Panc1 (cell line): ENCODE data around the gene FHIT. TPM values are rescaled to one million over a fixed set of nuclear protein-coding genes. Genes with fewer than 3 reads are reported as not detected.

Source experiments
- ATAC-seq: fragments of 200-7000 bp; cut with Tn5 transposase; 2 replicates; pipeline ENCODE4 v1.9.1; 2020; ENCODE audit warnings: mild to moderate bottlenecking, moderate library complexity
- BruUV-seq: library from RNA; stranded (reverse); fragments of 400-500 nt; replicated peaks from 2 replicates; lab custom pipeline; 2021; lab: Mats Ljungman, UMichigan
- CTCF ChIA-PET: fragments of 300-600 bp; sonication (Branson Sonifier 250); formaldehyde crosslinking; loops from one replicate; lab custom pipeline; 2022; ENCODE audit warnings: antibody characterized with exemption; lab: Charles Lee
- POLR2A ChIA-PET: fragments of 300-600 bp; sonication (Branson Sonifier 250); formaldehyde crosslinking; loops from one replicate; lab custom pipeline; 2022; ENCODE audit warnings: antibody characterized with exemption; lab: Charles Lee
- DNase-seq: peaks from one replicate; pipeline ENCODE4 v3.0.0-alpha.2; 2010; ENCODE audit warnings: low read depth, low spot score
- H3K27ac ChIP-seq: 2 replicates; pipeline ENCODE4 v1.5.1; 2011; ENCODE audit warnings: mild to moderate bottlenecking, low read length, inconsistent platforms
- H3K27me3 ChIP-seq: fragments of 200-500 bp; sonication (Bioruptor generic); 2 replicates; pipeline ENCODE4 v1.6.0; 2014; ENCODE audit warnings: low read length, inconsistent platforms; ENCODE audit not compliant: control insufficient read depth, insufficient read depth
- H3K36me3 ChIP-seq: fragments of 200-500 bp; sonication (Bioruptor generic); 2 replicates; pipeline ENCODE4 v1.5.1; 2014; ENCODE audit warnings: inconsistent platforms, mild to moderate bottlenecking, low read length, moderate library complexity; ENCODE audit not compliant: control insufficient read depth, insufficient read depth
- H3K4me1 ChIP-seq: 2 replicates; pipeline ENCODE4 v1.5.1; 2011; ENCODE audit warnings: inconsistent platforms, mild to moderate bottlenecking, low read length, moderate library complexity; ENCODE audit not compliant: control insufficient read depth, insufficient read depth
- H3K4me3 ChIP-seq, 2 experiments: 2 replicates each; pipeline ENCODE4 v1.5.1; 2011 to 2012; ENCODE audit warnings: low read depth in 2 of 2, low read length in 2 of 2, mild to moderate bottlenecking in 2 of 2, inconsistent platforms in 1 of 2, moderate library complexity in 1 of 2
- H3K9me3 ChIP-seq: fragments of 200-500 bp; sonication (Bioruptor generic); 2 replicates; pipeline ENCODE4 v1.5.1; 2014; ENCODE audit warnings: low read depth, mild to moderate bottlenecking, inconsistent platforms, low read length, moderate library complexity; ENCODE audit not compliant: control insufficient read depth, insufficient read depth
- CTCF ChIP-seq: fragments of 450-650 bp; IDR thresholded peaks from 2 replicates; pipeline ENCODE4 v1.5.1; 2017; ENCODE audit warnings: mild to moderate bottlenecking
- POLR2AphosphoS5 ChIP-seq: IDR thresholded peaks from 2 replicates; pipeline ENCODE4 v1.6.1; 2012; ENCODE audit warnings: mild to moderate bottlenecking, low read depth, low read length, moderate library complexity
- SIN3A ChIP-seq: IDR thresholded peaks from 2 replicates; pipeline ENCODE4 v1.6.1; 2012; ENCODE audit warnings: low read depth, mild to moderate bottlenecking, low read length, moderate library complexity, borderline replicate concordance; ENCODE audit not compliant: insufficient read depth
- TCF7L2 ChIP-seq: IDR thresholded peaks from 2 replicates; pipeline ENCODE4 v1.6.1; 2011; ENCODE audit warnings: mild to moderate bottlenecking, low read depth, low read length, inconsistent platforms
- in situ Hi-C: cut with HindIII; loops from 2 replicates; pipeline ENCODE4 v1.10.0; 2016; ENCODE audit warnings: low sequenced_read_pairs, low pct_unique_long_range_greater_than_20kb
- intact Hi-C: fragments of 100-400 bp; cut with micrococcal nuclease; formaldehyde crosslinking; loops from one replicate; pipeline ENCODE4 v1.10.0; 2022; ENCODE audit not compliant: unreplicated experiment
- total RNA-seq: library from RNA; stranded (reverse); gene quantifications from one replicate; pipeline ENCODE4 v1.2.1, GENCODE V29; 2021; ENCODE audit not compliant: unreplicated experiment
- TF ChIP-seq, protein P1 (sequence below), 2 experiments: IDR thresholded peaks; 2 replicates each; pipeline ENCODE4 v1.6.1; 2011 to 2012; ENCODE audit warnings: low read depth in 2 of 2, control low read depth in 1 of 2, low read length in 1 of 2, mild to moderate bottlenecking in 1 of 2, moderate library complexity in 1 of 2; ENCODE audit not compliant: insufficient read depth in 1 of 2

The FHIT gene
- total RNA-seq, 1 experiment from 2014 or later, result 2.2 TPM

DNA sequence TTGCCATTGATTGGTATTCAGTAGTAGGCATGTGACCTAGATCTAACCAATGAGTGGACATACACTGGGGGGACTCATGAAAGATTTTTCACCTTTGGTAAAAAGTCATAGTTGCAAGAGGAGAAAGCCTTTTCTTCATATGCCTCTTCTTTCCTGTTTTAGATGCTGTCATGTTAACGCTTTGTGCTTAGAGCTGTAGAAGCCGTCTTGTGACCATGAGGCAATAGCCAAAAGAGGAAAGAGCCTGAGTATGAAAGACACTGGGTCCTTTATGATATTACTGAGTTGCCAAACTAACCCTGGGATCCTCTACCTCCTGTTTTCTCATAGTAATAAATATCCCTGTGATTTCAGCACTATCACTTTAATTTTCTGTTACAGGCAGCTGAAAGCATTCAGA is 396.0 kb downstream of the FHIT start:
- Histone ChIP-seq H3K27me3 (no peaks in the 10 kb centered on the region), H3K27ac (no peak overlapping the region), H3K4me1 (no peaks in the 10 kb centered on the region), H3K9me3 (no peaks in the 10 kb centered on the region), H3K4me3 (no peak overlapping the region), H3K36me3 (no peaks in the 10 kb centered on the region)
- intact Hi-C loops (no loop called here), in situ Hi-C loops (no loop called here)
- DNase-seq, result no peak
- POLR2A ChIA-PET, result no interaction called here
- TF ChIP-seq, protein P1, sequence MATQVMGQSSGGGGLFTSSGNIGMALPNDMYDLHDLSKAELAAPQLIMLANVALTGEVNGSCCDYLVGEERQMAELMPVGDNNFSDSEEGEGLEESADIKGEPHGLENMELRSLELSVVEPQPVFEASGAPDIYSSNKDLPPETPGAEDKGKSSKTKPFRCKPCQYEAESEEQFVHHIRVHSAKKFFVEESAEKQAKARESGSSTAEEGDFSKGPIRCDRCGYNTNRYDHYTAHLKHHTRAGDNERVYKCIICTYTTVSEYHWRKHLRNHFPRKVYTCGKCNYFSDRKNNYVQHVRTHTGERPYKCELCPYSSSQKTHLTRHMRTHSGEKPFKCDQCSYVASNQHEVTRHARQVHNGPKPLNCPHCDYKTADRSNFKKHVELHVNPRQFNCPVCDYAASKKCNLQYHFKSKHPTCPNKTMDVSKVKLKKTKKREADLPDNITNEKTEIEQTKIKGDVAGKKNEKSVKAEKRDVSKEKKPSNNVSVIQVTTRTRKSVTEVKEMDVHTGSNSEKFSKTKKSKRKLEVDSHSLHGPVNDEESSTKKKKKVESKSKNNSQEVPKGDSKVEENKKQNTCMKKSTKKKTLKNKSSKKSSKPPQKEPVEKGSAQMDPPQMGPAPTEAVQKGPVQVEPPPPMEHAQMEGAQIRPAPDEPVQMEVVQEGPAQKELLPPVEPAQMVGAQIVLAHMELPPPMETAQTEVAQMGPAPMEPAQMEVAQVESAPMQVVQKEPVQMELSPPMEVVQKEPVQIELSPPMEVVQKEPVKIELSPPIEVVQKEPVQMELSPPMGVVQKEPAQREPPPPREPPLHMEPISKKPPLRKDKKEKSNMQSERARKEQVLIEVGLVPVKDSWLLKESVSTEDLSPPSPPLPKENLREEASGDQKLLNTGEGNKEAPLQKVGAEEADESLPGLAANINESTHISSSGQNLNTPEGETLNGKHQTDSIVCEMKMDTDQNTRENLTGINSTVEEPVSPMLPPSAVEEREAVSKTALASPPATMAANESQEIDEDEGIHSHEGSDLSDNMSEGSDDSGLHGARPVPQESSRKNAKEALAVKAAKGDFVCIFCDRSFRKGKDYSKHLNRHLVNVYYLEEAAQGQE (IDR thresholded peaks at IDR 0.05; ENCODE audit: insufficient read depth in 1 of 2, low read depth in 2 of 2, low read length in 1 of 2), result no peak
- no peak for TF ChIP-seq POLR2AphosphoS5
- TF ChIP-seq SIN3A, result no peak
- TF ChIP-seq CTCF, result no peak
- no TSS peak for BruUV-seq
- ATAC-seq, result no peak
- CTCF ChIA-PET, result no interaction called here

GRCh38 chr3:60854791-60855190 is 396.5 kb downstream of the FHIT start:
- H3K36me3 ChIP-seq, result no peaks in the 10 kb centered on the region
- no peak overlapping the region for H3K27ac ChIP-seq
- no peak for DNase-seq
- H3K4me3 ChIP-seq, result no peak overlapping the region
- H3K4me1 ChIP-seq, result no peaks in the 10 kb centered on the region
- no peak for TF ChIP-seq SIN3A
- no peak for TF ChIP-seq TCF7L2
- TF ChIP-seq POLR2AphosphoS5, result no peak
- TF ChIP-seq, protein P1 (IDR thresholded peaks at IDR 0.05; ENCODE audit: insufficient read depth in 1 of 2, low read depth in 2 of 2, low read length in 1 of 2), result no peak
- TF ChIP-seq CTCF, result no peak
- in situ Hi-C loops (no loop called here), intact Hi-C loops (no loop called here)
- no TSS peak for BruUV-seq
- H3K9me3 ChIP-seq, result no peaks in the 10 kb centered on the region
- ATAC-seq, result no peak
- CTCF ChIA-PET, result no interaction called here
- POLR2A ChIA-PET, result no interaction called here
- no peaks in the 10 kb centered on the region for H3K27me3 ChIP-seq
